ENCODE results near the gene VWF.

Gene VWF

GRCh38 chr12:5973461-5974115 is 150.9 kb downstream of the VWF start:
- no peak for DNase-seq

- DNase-seq: no peak
Observed at GRCh38 chr12:5972387-5972786, 152.1 kb downstream of the VWF start.

GRCh38 chr12:5971194-5971850 is 153.1 kb downstream of the VWF start:
- DNase-seq: no peak

GRCh38 chr12:5969974-5970690 is 154.3 kb downstream of the VWF start:
- no peak for DNase-seq

- DNase-seq: no peak
Observed at GRCh38 chr12:5969156-5969973, 155.1 kb downstream of the VWF start.

GRCh38 chr12:5967645-5968415 is 156.6 kb downstream of the VWF start:
- no peak for DNase-seq

- DNase-seq: no peak
Observed at GRCh38 chr12:5966486-5967095, 157.9 kb downstream of the VWF start.

GRCh38 chr12:5965950-5966383 is 158.5 kb downstream of the VWF start:
- DNase-seq: no peak

GRCh38 chr12:5964913-5965900 is 159.3 kb downstream of the VWF start:
- no peak for DNase-seq

- no peak for DNase-seq
Observed at GRCh38 chr12:5963515-5963914, 161.0 kb downstream of the VWF start.

- no peak for DNase-seq
Observed at GRCh38 chr12:5960783-5961182, 163.7 kb downstream of the VWF start.

- no peak for DNase-seq
Observed at GRCh38 chr12:5956987-5957386, 167.5 kb downstream of the VWF start.

GRCh38 chr12:5954661-5955060 is 169.8 kb downstream of the VWF start:
- DNase-seq: no peak

GRCh38 chr12:5953835-5954586 is 170.5 kb downstream of the VWF start:
- no peak for DNase-seq

- DNase-seq: no peak
Observed at GRCh38 chr12:5952031-5952430, 172.4 kb downstream of the VWF start.

- no peak for DNase-seq
Observed at GRCh38 chr12:5948696-5949095, 175.8 kb downstream of the VWF start.

- no peak for DNase-seq
Observed at GRCh38 chr12:5947006-5947405, 177.5 kb downstream of the VWF start.

GRCh38 chr12:5946388-5946787 is 178.1 kb downstream of the VWF start:
- no peak for DNase-seq

- no peak for DNase-seq
Observed at GRCh38 chr12:5945071-5946008, 179.1 kb downstream of the VWF start, which contains the start of gene ANO2. TSS of gene ANO2 (minus strand) at chr12:5945259. CDS start at chr12:5945217, 42 bp downstream.

All from NCI-H187 treated with DMSO at 0.1 percent for 48 hours (cell line).